Neural cell (in vitro differentiated cells): ENCODE data around the gene CUX1.

ENCODE experiments used
- MXI1 ChIP-seq: fragments of 450-650 bp; conservative IDR thresholded peaks from 2 replicates; pipeline ENCODE4 v1.6.1; 2014; ENCODE audit warnings: antibody characterized with exemption, mild to moderate bottlenecking; ENCODE audit not compliant: poor library complexity, severe bottlenecking
- POLR2AphosphoS5 ChIP-seq: IDR thresholded peaks from 2 replicates; pipeline ENCODE4 v1.6.1; 2012
- TF ChIP-seq, protein P1 (sequence below): fragments of 450-650 bp; IDR thresholded peaks from 2 replicates; pipeline ENCODE4 v1.5.1; 2014; ENCODE audit warnings: antibody characterized with exemption, mild to moderate bottlenecking, moderate library complexity; ENCODE audit not compliant: poor library complexity, severe bottlenecking

DNA sequence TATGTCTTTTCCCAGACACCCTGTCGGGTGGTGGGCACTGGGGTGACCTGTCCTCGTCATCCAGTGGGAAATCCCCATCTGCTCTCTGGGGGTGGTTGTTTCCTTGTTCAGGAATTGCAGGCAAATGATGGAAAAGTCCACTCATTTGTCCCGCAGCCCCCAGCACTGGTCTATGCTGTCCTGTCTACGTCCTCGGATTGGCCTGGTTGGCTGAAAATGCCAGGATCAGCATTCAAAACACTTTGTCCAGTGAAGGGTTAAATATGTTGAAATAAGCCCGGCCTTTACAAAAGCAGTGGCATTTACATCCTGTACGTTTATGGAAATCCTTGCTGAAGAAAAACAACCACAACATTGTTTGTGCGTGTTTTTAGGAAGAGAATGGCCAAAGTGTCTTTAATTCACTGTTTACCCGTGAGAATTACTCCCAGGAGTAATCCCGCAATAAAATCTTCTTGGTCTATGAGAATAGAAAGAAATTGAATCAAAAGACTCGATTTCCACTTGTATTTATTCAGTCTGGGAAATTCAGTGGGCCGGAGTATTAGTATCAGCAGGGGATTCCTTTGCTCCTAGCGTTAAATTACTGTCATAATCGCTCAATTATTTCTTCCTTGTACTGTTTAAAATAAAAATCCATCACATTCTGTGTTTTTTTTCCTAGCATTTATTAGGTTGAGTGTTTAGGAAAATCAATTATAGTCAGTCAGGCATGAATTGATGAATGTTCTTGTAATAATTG is 352.4 kb downstream of the CUX1 start:
- TF ChIP-seq, protein P1, sequence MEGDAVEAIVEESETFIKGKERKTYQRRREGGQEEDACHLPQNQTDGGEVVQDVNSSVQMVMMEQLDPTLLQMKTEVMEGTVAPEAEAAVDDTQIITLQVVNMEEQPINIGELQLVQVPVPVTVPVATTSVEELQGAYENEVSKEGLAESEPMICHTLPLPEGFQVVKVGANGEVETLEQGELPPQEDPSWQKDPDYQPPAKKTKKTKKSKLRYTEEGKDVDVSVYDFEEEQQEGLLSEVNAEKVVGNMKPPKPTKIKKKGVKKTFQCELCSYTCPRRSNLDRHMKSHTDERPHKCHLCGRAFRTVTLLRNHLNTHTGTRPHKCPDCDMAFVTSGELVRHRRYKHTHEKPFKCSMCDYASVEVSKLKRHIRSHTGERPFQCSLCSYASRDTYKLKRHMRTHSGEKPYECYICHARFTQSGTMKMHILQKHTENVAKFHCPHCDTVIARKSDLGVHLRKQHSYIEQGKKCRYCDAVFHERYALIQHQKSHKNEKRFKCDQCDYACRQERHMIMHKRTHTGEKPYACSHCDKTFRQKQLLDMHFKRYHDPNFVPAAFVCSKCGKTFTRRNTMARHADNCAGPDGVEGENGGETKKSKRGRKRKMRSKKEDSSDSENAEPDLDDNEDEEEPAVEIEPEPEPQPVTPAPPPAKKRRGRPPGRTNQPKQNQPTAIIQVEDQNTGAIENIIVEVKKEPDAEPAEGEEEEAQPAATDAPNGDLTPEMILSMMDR: no peak
- no peak for TF ChIP-seq MXI1
- TF ChIP-seq POLR2AphosphoS5: peak; percentile 6
